ENCODE data around the gene SSR1.
"Not testable (repeated sequence)": the region's sequence is repeated elsewhere in the genome, so short reads cannot be mapped to it uniquely, and the experiment has no call there.

SSR1 gene

DNA sequence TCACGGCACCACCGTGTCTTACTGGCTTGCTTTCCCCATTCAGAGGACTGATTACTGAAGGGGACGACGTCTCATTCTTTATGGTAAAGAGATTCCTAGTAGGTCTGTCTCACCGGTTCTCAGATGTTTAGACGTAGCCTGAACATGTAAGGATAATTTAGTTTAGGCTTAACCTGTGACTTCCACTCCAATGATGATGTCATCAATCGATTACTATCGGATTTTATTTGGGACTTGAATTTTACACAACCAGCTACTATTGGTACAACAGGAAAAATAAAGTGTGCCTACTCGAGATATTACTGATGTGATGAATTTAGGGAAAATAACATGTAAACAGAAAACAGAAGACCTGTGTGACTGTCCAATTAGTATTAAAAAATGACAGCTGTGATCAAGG, 4.5 kb upstream of the SSR1 start:
- no peak for DNase-seq (ENCODE audit: low read depth, low spot score)
- POLR2A ChIA-PET = interaction anchor here (1.6 kb wide), 1 partner anchor 15 kb away, joined by 3 read pairs; no protein-coding TSS in a partner anchor
- CTCF ChIA-PET = no interaction called here
- TF ChIP-seq CTCF (IDR thresholded peaks at IDR 0.05; ENCODE audit: insufficient read depth, low read length, missing control alignments) = no peak
- no peak overlapping the region for H3K4me3 ChIP-seq (ENCODE audit: low read depth, low read length)

DNA sequence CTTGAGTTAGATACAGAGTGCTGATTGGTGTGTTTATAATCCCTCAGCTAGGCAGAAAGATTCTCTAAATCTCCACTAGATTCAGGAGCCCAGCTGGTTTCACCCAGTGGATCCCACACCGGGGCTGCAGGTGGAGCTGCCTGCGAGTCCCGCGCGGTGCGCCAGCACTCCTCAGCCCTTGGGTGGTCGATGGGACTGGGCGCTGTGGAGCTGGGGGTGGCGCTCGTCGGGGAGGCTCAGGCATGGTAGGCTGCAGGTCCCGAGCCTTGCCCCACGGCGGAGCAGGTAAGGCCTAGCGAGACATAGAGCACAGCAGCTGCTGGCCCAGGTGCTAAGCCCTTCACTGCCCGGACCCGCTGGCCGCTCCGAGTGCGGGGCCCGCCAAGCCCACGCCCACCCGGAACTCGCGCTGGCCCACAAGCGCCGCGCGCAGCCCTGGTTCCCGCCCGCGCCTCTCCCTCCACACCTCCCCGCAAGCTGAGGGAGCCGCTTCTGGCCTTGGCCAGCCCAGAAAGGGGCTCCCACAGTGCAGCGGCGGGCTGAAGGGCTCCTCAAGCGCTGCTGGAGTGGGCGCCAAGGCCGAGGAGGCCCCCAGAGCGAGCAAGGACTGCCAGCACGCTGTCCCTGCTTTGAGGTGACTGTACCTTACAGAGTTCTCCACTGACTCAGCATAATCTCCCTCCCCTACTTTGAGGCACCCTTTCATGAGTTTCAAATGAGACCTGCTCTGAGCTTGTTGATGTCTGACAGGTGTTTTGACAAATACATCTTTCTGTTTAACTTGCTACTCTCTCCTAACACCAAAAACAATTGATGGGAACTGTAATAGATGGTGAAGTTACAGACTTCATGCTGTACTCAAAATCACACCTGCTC, 3.9 kb upstream of the SSR1 start:
- DNase-seq (ENCODE audit: low read depth, low spot score) = no peak
- no peak overlapping the region for H3K4me3 ChIP-seq (ENCODE audit: low read depth, low read length)
- no peak for TF ChIP-seq CTCF (IDR thresholded peaks at IDR 0.05; ENCODE audit: insufficient read depth, low read length, missing control alignments)
- CTCF ChIA-PET = no interaction called here
- POLR2A ChIA-PET = interaction anchor here (1.6 kb wide), 1 partner anchor 15 kb away, joined by 3 read pairs; no protein-coding TSS in a partner anchor

DNA sequence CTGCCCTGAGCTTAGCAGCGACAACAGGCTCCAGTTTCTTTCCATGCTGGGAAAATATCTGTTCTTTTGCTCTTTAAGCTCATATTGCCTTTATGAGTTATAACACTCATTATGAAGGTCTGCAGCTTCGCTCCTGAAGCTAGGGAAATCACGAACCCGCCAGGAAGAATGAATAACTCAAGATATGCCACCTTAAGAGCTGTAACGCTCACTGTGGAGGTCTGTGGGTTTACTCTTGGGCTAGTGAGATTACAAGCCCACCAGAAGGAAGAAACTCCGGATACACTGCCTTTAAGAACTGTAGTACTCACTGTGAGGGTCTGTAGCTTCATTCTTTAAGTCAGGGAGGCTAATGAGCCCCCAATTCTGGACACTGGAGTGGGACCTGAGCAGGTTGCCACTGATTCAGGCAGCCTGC, 3.0 kb upstream of the SSR1 start:
- H3K4me3 ChIP-seq (ENCODE audit: low read depth, low read length) = no peak overlapping the region
- CTCF ChIA-PET = no interaction called here
- DNase-seq (ENCODE audit: low read depth, low spot score) = no peak
- TF ChIP-seq CTCF (IDR thresholded peaks at IDR 0.05; ENCODE audit: insufficient read depth, low read length, missing control alignments) = no peak
- POLR2A ChIA-PET = interaction anchor here (0.9 to 1.6 kb wide), 2 partner anchors 16 to 74 kb away, joined by 3 read pairs; partner anchors contain the start of genes CAGE1 and RIOK1

- H3K4me3 ChIP-seq (ENCODE audit: low read depth, low read length); CTCF ChIA-PET; DNase-seq (ENCODE audit: low read depth, low spot score): not testable (repeated sequence)
- POLR2A ChIA-PET = interaction anchor here (0.9 kb wide), 1 partner anchor 75 kb away, joined by 3 read pairs; the partner anchor contains the start of genes CAGE1 and RIOK1
Observed at GRCh38 chr6:7315087-7315947, 2.3 kb upstream of the SSR1 start.

DNA sequence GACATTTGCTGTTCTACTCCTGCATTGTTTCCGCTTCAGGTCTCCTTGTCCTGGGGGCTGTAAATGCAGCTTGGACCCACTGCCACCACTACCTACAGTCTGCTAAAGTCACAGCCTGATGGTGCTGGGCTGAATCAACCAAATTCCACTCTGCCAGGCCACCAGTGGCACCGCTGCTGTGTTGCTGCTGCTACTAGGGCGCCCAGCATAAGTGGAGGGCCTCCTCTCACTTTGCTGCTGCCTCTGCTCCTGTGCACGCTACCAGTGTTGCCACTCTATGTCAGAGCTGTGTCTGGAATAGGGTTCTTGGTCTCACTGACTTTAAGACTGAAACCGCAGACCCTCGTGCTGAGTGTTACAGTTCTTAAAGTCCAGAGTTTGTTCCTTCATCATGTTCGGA, 1.4 kb upstream of the SSR1 start:
- DNase-seq (ENCODE audit: low read depth, low spot score) = no peak
- ChIA-PET CTCF (interaction anchor here (1.0 kb wide), 1 partner anchor 15 kb away, joined by 3 read pairs; no protein-coding TSS in a partner anchor), POLR2A (no interaction called here)
- no peak for TF ChIP-seq CTCF (IDR thresholded peaks at IDR 0.05; ENCODE audit: insufficient read depth, low read length, missing control alignments)
- H3K4me3 ChIP-seq (ENCODE audit: low read depth, low read length) = no peak overlapping the region

GRCh38 chr6:7313505-7314165, 636 bp upstream of the SSR1 start:
- peak overlapping the region; percentile 47 for H3K4me3 ChIP-seq (ENCODE audit: low read depth, low read length)
- DNase-seq (ENCODE audit: low read depth, low spot score) = no peak
- POLR2A ChIA-PET = interaction anchor here (0.9 to 1.0 kb wide), 2 partner anchors 11 to 32 kb away, joined by 3 to 4 read pairs; no protein-coding TSS in a partner anchor
- no peak for TF ChIP-seq CTCF (IDR thresholded peaks at IDR 0.05; ENCODE audit: insufficient read depth, low read length, missing control alignments)
- CTCF ChIA-PET = interaction anchor here (1.0 kb wide), 1 partner anchor 16 kb away, joined by 3 read pairs; no protein-coding TSS in a partner anchor
